ENCODE results near the gene PDE5A. TPM values are rescaled to one million over a fixed set of nuclear protein-coding genes. Genes with fewer than 3 reads are reported as not detected.
"Not testable (repeated sequence)": the region's sequence is repeated elsewhere in the genome, so short reads cannot be mapped to it uniquely, and the experiment has no call there.

The PDE5A gene
- total RNA-seq (2014; rRNA removed; shearing (Covaris generic)) = 45.0 and 68.1 TPM in 2 replicates

GRCh38 chr4:119628281-119629141, at the start of gene PDE5A:
TSS of gene PDE5A (minus strand) at chr4:119628804. CDS start at chr4:119628671, 133 bp downstream.
- DNase-seq (ENCODE audit: low read depth in 1 of 2, low spot score in 2 of 2) = peak; percentile 87 to 95
- no peaks in the 10 kb centered on the region for H3K27me3 ChIP-seq (replicated peaks)

GRCh38 chr4:119676101-119676500, 47.5 kb upstream of the PDE5A start:
- no peak overlapping the region for H3K4me3 ChIP-seq
- no peaks in the 10 kb centered on the region for H3K27me3 ChIP-seq (replicated peaks)
- peaks cover 11% of the 10 kb centered on the region for H3K4me1 ChIP-seq (replicated peaks)
- no peak for DNase-seq (ENCODE audit: low read depth in 1 of 2, low spot score in 2 of 2)
- H3K9me3 ChIP-seq (replicated peaks) = no peaks in the 10 kb centered on the region
- H3K36me3 ChIP-seq = no peaks in the 10 kb centered on the region
- H3K27ac ChIP-seq = no peak overlapping the region

More at GRCh38 chr4:119628281-119629141, at the start of gene PDE5A:
- Histone ChIP-seq H3K4me3 (peak within 1 kb of the TSS; percentile 62), H3K9me3 (replicated peaks) (no peaks in the 10 kb centered on the region), H3K36me3 (peaks cover 10% of the 10 kb centered on the region; the same call in 1 of the 2 replicates), H3K27ac (peak within 1 kb of the TSS; percentile 51), H3K4me1 (replicated peaks) (peaks cover 41% of the 10 kb centered on the region)

- no peak for DNase-seq (ENCODE audit: low read depth in 1 of 2, low spot score in 2 of 2)
- H3K4me1 ChIP-seq (replicated peaks) = peaks cover 11% of the 10 kb centered on the region
- H3K27ac ChIP-seq = no peak overlapping the region
- H3K27me3 ChIP-seq (replicated peaks) = no peaks in the 10 kb centered on the region
- H3K4me3 ChIP-seq = no peak overlapping the region
- H3K9me3 ChIP-seq (replicated peaks) = no peaks in the 10 kb centered on the region
- H3K36me3 ChIP-seq = no peaks in the 10 kb centered on the region
Observed at GRCh38 chr4:119675391-119675790, 46.8 kb upstream of the PDE5A start.

- Histone ChIP-seq H3K9me3 (replicated peaks) (no peaks in the 10 kb centered on the region), H3K27ac (no peak overlapping the region), H3K4me3 (no peak overlapping the region), H3K4me1 (replicated peaks) (no peaks in the 10 kb centered on the region), H3K27me3 (replicated peaks) (no peaks in the 10 kb centered on the region), H3K36me3 (no peaks in the 10 kb centered on the region)
- no peak for DNase-seq (ENCODE audit: low read depth in 1 of 2, low spot score in 2 of 2)
Observed at GRCh38 chr4:119672938-119673337, 44.3 kb upstream of the PDE5A start.

- H3K4me1 ChIP-seq (replicated peaks) = no peaks in the 10 kb centered on the region
- H3K36me3 ChIP-seq = no peaks in the 10 kb centered on the region
- no peaks in the 10 kb centered on the region for H3K9me3 ChIP-seq (replicated peaks)
- H3K27me3 ChIP-seq (replicated peaks) = no peaks in the 10 kb centered on the region
- no peak overlapping the region for H3K27ac ChIP-seq
- DNase-seq (ENCODE audit: low read depth in 1 of 2, low spot score in 2 of 2) = no peak
- H3K4me3 ChIP-seq = no peak overlapping the region
Observed at GRCh38 chr4:119672086-119672485, 43.5 kb upstream of the PDE5A start.

GRCh38 chr4:119671205-119671604, 42.6 kb upstream of the PDE5A start:
- no peak overlapping the region for H3K27ac ChIP-seq
- no peaks in the 10 kb centered on the region for H3K4me1 ChIP-seq (replicated peaks)
- H3K9me3 ChIP-seq (replicated peaks) = no peaks in the 10 kb centered on the region
- no peak overlapping the region for H3K4me3 ChIP-seq
- no peak for DNase-seq (ENCODE audit: low read depth in 1 of 2, low spot score in 2 of 2)
- no peaks in the 10 kb centered on the region for H3K36me3 ChIP-seq
- H3K27me3 ChIP-seq (replicated peaks) = no peaks in the 10 kb centered on the region

- no peak for DNase-seq (ENCODE audit: low read depth in 1 of 2, low spot score in 2 of 2)
- H3K27ac ChIP-seq = no peak overlapping the region
- no peaks in the 10 kb centered on the region for H3K27me3 ChIP-seq (replicated peaks)
- H3K36me3 ChIP-seq = no peaks in the 10 kb centered on the region
- 0 out of 2 replicates have a peak, but pooled peaks cover 2% of the 10 kb centered on the region for H3K9me3 ChIP-seq (replicated peaks)
- no peak overlapping the region for H3K4me3 ChIP-seq
- H3K4me1 ChIP-seq (replicated peaks) = peaks cover 17% of the 10 kb centered on the region; the same call in 1 of the 2 replicates
Observed at GRCh38 chr4:119667802-119668201, 39.2 kb upstream of the PDE5A start.

- no peak overlapping the region for H3K4me3 ChIP-seq
- H3K27ac ChIP-seq = no peak overlapping the region
Observed at GRCh38 chr4:119666653-119667091, 38.1 kb upstream of the PDE5A start.

GRCh38 chr4:119665752-119666151, 37.1 kb upstream of the PDE5A start:
- Histone ChIP-seq H3K4me1 (replicated peaks) (peaks cover 17% of the 10 kb centered on the region; the same call in 1 of the 2 replicates), H3K27ac (no peak overlapping the region), H3K4me3 (no peak overlapping the region), H3K27me3 (replicated peaks) (no peaks in the 10 kb centered on the region), H3K9me3 (replicated peaks) (0 out of 2 replicates have a peak, but pooled peaks cover 2% of the 10 kb centered on the region), H3K36me3 (no peaks in the 10 kb centered on the region)
- DNase-seq (ENCODE audit: low read depth in 1 of 2, low spot score in 2 of 2) = no peak

More at GRCh38 chr4:119666653-119667091, 38.1 kb upstream of the PDE5A start:
- Histone ChIP-seq H3K4me1 (replicated peaks) (peaks cover 17% of the 10 kb centered on the region; the same call in 1 of the 2 replicates), H3K9me3 (replicated peaks) (0 out of 2 replicates have a peak, but pooled peaks cover 2% of the 10 kb centered on the region), H3K36me3 (no peaks in the 10 kb centered on the region), H3K27me3 (replicated peaks) (no peaks in the 10 kb centered on the region)
- no peak for DNase-seq (ENCODE audit: low read depth in 1 of 2, low spot score in 2 of 2)

GRCh38 chr4:119664168-119664907, 35.7 kb upstream of the PDE5A start:
- peak in 1 of 2 experiments; percentile 37 for DNase-seq (ENCODE audit: low read depth in 1 of 2, low spot score in 2 of 2)
- H3K36me3 ChIP-seq = no peaks in the 10 kb centered on the region
- no peak overlapping the region for H3K4me3 ChIP-seq
- no peaks in the 10 kb centered on the region for H3K27me3 ChIP-seq (replicated peaks)
- H3K27ac ChIP-seq = peak overlapping the region; percentile 9
- 0 out of 2 replicates have a peak, but pooled peaks cover 2% of the 10 kb centered on the region for H3K9me3 ChIP-seq (replicated peaks)
- peaks cover 24% of the 10 kb centered on the region; the same call in 1 of the 2 replicates for H3K4me1 ChIP-seq (replicated peaks)

GRCh38 chr4:119663160-119663788, 34.7 kb upstream of the PDE5A start:
- no peak overlapping the region for H3K4me3 ChIP-seq
- H3K4me1 ChIP-seq (replicated peaks) = peaks cover 26% of the 10 kb centered on the region; the same call in 1 of the 2 replicates
- 0 out of 2 replicates have a peak, but pooled peaks cover 2% of the 10 kb centered on the region for H3K9me3 ChIP-seq (replicated peaks)
- peak in 1 of 2 experiments; percentile 31 for DNase-seq (ENCODE audit: low read depth in 1 of 2, low spot score in 2 of 2)
- H3K36me3 ChIP-seq = no peaks in the 10 kb centered on the region
- no peaks in the 10 kb centered on the region for H3K27me3 ChIP-seq (replicated peaks)
- peak overlapping the region; percentile 9; the same call in 1 of the 2 replicates for H3K27ac ChIP-seq

GRCh38 chr4:119662612-119663011, 34.0 kb upstream of the PDE5A start:
- not testable (repeated sequence) for H3K36me3 ChIP-seq; H3K27me3 ChIP-seq (replicated peaks); H3K9me3 ChIP-seq (replicated peaks); H3K27ac ChIP-seq; H3K4me3 ChIP-seq; DNase-seq (ENCODE audit: low read depth in 1 of 2, low spot score in 2 of 2)
- H3K4me1 ChIP-seq (replicated peaks) = peaks cover 30% of the 10 kb centered on the region

GRCh38 chr4:119661231-119661630, 32.6 kb upstream of the PDE5A start:
- H3K4me3 ChIP-seq = no peak overlapping the region
- no peaks in the 10 kb centered on the region for H3K27me3 ChIP-seq (replicated peaks)
- no peak overlapping the region for H3K27ac ChIP-seq
- peaks cover 43% of the 10 kb centered on the region for H3K4me1 ChIP-seq (replicated peaks)
- DNase-seq (ENCODE audit: low read depth in 1 of 2, low spot score in 2 of 2) = no peak
- H3K9me3 ChIP-seq (replicated peaks) = 0 out of 2 replicates have a peak, but pooled peaks cover 2% of the 10 kb centered on the region
- H3K36me3 ChIP-seq = no peaks in the 10 kb centered on the region
